Dendritic cell treated with granulocyte-macrophage colony-stimulating factor and Interleukin-4, amounts not matched to agents 40 ng/mL and 50 ng/mL, for 4 days (primary cell): ENCODE data around the gene EEF1AKMT2.
"Not testable (repeated sequence)": the region's sequence is repeated elsewhere in the genome, so short reads cannot be mapped to it uniquely, and the experiment has no call there.

Experiments used
- H3K27ac Mint-ChIP-seq: one replicate; pipeline ENCODE4 v1.8.0; 2022; ENCODE audit warnings: mild to moderate bottlenecking, mixed read lengths
- H3K27me3 Mint-ChIP-seq: one replicate; pipeline ENCODE4 v1.8.0; 2022; ENCODE audit warnings: mild to moderate bottlenecking, mixed read lengths
- H3K36me3 Mint-ChIP-seq: one replicate; pipeline ENCODE4 v1.8.0; 2022; ENCODE audit warnings: low read depth, mixed read lengths
- H3K4me1 Mint-ChIP-seq: one replicate; pipeline ENCODE4 v1.8.0; 2022; ENCODE audit warnings: low read depth, mixed read lengths
- H3K4me3 Mint-ChIP-seq: one replicate; pipeline ENCODE4 v1.8.0; 2022; ENCODE audit warnings: mild to moderate bottlenecking, moderate library complexity, mixed read lengths
- H3K9me3 Mint-ChIP-seq: one replicate; pipeline ENCODE4 v1.8.0; 2022; ENCODE audit warnings: mixed read lengths
- intact Hi-C: fragments of 100-400 bp; cut with micrococcal nuclease; formaldehyde crosslinking; loops from one replicate; pipeline ENCODE4 v1.15.0; 2022

Gene EEF1AKMT2

GRCh38 chr10:124746447-124746846 is 45.2 kb downstream of the EEF1AKMT2 start:
- H3K36me3 Mint-ChIP-seq: peaks cover 34% of the 10 kb centered on the region
- intact Hi-C loops, H3K27ac Mint-ChIP-seq, H3K9me3 Mint-ChIP-seq, H3K27me3 Mint-ChIP-seq, H3K4me3 Mint-ChIP-seq: not testable (repeated sequence)
- peaks cover 21% of the 10 kb centered on the region for H3K4me1 Mint-ChIP-seq

- Mint-ChIP-seq H3K27ac (no peak overlapping the region), H3K4me1 (peaks cover 28% of the 10 kb centered on the region), H3K4me3 (no peak overlapping the region), H3K9me3 (no peaks in the 10 kb centered on the region), H3K36me3 (peaks cover 26% of the 10 kb centered on the region), H3K27me3 (no peaks in the 10 kb centered on the region)
- intact Hi-C loops: loop anchor here (1.0 kb wide), 1 partner anchor 215 kb away; no protein-coding TSS in a partner anchor
These were observed 46.0 kb downstream of the EEF1AKMT2 start for GRCh38 chr10:124745673-124746072.

- Mint-ChIP-seq H3K27ac (no peak overlapping the region), H3K4me1 (peaks cover 32% of the 10 kb centered on the region), H3K36me3 (peaks cover 22% of the 10 kb centered on the region), H3K9me3 (no peaks in the 10 kb centered on the region), H3K27me3 (no peaks in the 10 kb centered on the region), H3K4me3 (no peak overlapping the region)
- intact Hi-C loops: loop anchor here (1.0 kb wide), 1 partner anchor 215 kb away; no protein-coding TSS in a partner anchor
These were observed 46.4 kb downstream of the EEF1AKMT2 start for GRCh38 chr10:124745252-124745651.

GRCh38 chr10:124744102-124745050 is 47.3 kb downstream of the EEF1AKMT2 start, which contains the start of gene FAM53B:
Gene FAM53B (minus strand): TSS chr10:124744378. CDS start chr10:124706713, 37,665 bp downstream.
- Mint-ChIP-seq H3K36me3 (peaks cover 26% of the 10 kb centered on the region), H3K27me3 (no peaks in the 10 kb centered on the region), H3K27ac (peak within 1 kb of the TSS; percentile 99), H3K4me1 (peaks cover 41% of the 10 kb centered on the region), H3K4me3 (peak within 1 kb of the TSS; percentile 100), H3K9me3 (no peaks in the 10 kb centered on the region)
- intact Hi-C loops: loop anchor here (1.0 to 5.0 kb wide), 2 partner anchors 42 to 214 kb away; no protein-coding TSS in a partner anchor

GRCh38 chr10:124743191-124744101 is 48.2 kb downstream of the EEF1AKMT2 start:
- Mint-ChIP-seq H3K4me3 (peak overlapping the region; percentile 100), H3K27ac (peak overlapping the region; percentile 99), H3K4me1 (peaks cover 51% of the 10 kb centered on the region), H3K27me3 (no peaks in the 10 kb centered on the region), H3K36me3 (peaks cover 32% of the 10 kb centered on the region), H3K9me3 (no peaks in the 10 kb centered on the region)
- intact Hi-C loops: loop anchor here (5.0 kb wide), 1 partner anchor 41 kb away; no protein-coding TSS in a partner anchor

GRCh38 chr10:124742413-124743190 is 49.1 kb downstream of the EEF1AKMT2 start:
- intact Hi-C loops: loop anchor here (5.0 kb wide), 1 partner anchor 40 kb away; no protein-coding TSS in a partner anchor
- Mint-ChIP-seq H3K9me3 (no peaks in the 10 kb centered on the region), H3K27ac (peak overlapping the region; percentile 99), H3K4me3 (peak overlapping the region; percentile 100), H3K36me3 (peaks cover 28% of the 10 kb centered on the region), H3K27me3 (no peaks in the 10 kb centered on the region), H3K4me1 (peaks cover 59% of the 10 kb centered on the region)

- Mint-ChIP-seq H3K4me1 (peaks cover 64% of the 10 kb centered on the region), H3K4me3 (no peak overlapping the region), H3K27ac (no peak overlapping the region), H3K27me3 (no peaks in the 10 kb centered on the region), H3K9me3 (no peaks in the 10 kb centered on the region), H3K36me3 (peaks cover 31% of the 10 kb centered on the region)
- intact Hi-C loops: loop anchor here (1.0 to 5.0 kb wide), 6 partner anchors 23 to 212 kb away; no protein-coding TSS in a partner anchor
These were observed 49.7 kb downstream of the EEF1AKMT2 start for GRCh38 chr10:124741922-124742412.

- H3K27me3 Mint-ChIP-seq: no peaks in the 10 kb centered on the region
- H3K4me3 Mint-ChIP-seq: peak overlapping the region; percentile 72
- intact Hi-C loops: loop anchor here (1.0 to 5.0 kb wide), 6 partner anchors 23 to 211 kb away; no protein-coding TSS in a partner anchor
These were observed 50.3 kb downstream of the EEF1AKMT2 start for GRCh38 chr10:124741281-124741921.

GRCh38 chr10:124740369-124741280 is 51.1 kb downstream of the EEF1AKMT2 start:
- Mint-ChIP-seq H3K4me1 (peaks cover 76% of the 10 kb centered on the region), H3K36me3 (peaks cover 40% of the 10 kb centered on the region), H3K9me3 (no peaks in the 10 kb centered on the region), H3K4me3 (peak overlapping the region; percentile 72), H3K27me3 (no peaks in the 10 kb centered on the region), H3K27ac (peak overlapping the region; percentile 75)
- intact Hi-C loops: loop anchor here (1.0 to 5.0 kb wide), 7 partner anchors 11 to 210 kb away; no protein-coding TSS in a partner anchor

More at GRCh38 chr10:124741281-124741921, 50.3 kb downstream of the EEF1AKMT2 start:
- Mint-ChIP-seq H3K27ac (peak overlapping the region; percentile 75), H3K36me3 (peaks cover 36% of the 10 kb centered on the region), H3K9me3 (no peaks in the 10 kb centered on the region), H3K4me1 (peaks cover 70% of the 10 kb centered on the region)

GRCh38 chr10:124739986-124740368 is 51.7 kb downstream of the EEF1AKMT2 start:
- no peaks in the 10 kb centered on the region for H3K27me3 Mint-ChIP-seq
- peak overlapping the region; percentile 75 for H3K27ac Mint-ChIP-seq
- intact Hi-C loops: loop anchor here (1.0 to 5.0 kb wide), 6 partner anchors 11 to 199 kb away; no protein-coding TSS in a partner anchor
- peak overlapping the region; percentile 26 for H3K4me3 Mint-ChIP-seq
- no peaks in the 10 kb centered on the region for H3K9me3 Mint-ChIP-seq
- H3K4me1 Mint-ChIP-seq: peaks cover 76% of the 10 kb centered on the region
- H3K36me3 Mint-ChIP-seq: peaks cover 46% of the 10 kb centered on the region

GRCh38 chr10:124739119-124739921 is 52.4 kb downstream of the EEF1AKMT2 start:
- Mint-ChIP-seq H3K36me3 (peaks cover 53% of the 10 kb centered on the region), H3K27me3 (no peaks in the 10 kb centered on the region), H3K4me3 (no peak overlapping the region), H3K27ac (peak overlapping the region; percentile 75), H3K9me3 (no peaks in the 10 kb centered on the region), H3K4me1 (peaks cover 82% of the 10 kb centered on the region)
- intact Hi-C loops: no loop called here
